ENCODE data around the gene NHERF2.

NHERF2 gene

DNA sequence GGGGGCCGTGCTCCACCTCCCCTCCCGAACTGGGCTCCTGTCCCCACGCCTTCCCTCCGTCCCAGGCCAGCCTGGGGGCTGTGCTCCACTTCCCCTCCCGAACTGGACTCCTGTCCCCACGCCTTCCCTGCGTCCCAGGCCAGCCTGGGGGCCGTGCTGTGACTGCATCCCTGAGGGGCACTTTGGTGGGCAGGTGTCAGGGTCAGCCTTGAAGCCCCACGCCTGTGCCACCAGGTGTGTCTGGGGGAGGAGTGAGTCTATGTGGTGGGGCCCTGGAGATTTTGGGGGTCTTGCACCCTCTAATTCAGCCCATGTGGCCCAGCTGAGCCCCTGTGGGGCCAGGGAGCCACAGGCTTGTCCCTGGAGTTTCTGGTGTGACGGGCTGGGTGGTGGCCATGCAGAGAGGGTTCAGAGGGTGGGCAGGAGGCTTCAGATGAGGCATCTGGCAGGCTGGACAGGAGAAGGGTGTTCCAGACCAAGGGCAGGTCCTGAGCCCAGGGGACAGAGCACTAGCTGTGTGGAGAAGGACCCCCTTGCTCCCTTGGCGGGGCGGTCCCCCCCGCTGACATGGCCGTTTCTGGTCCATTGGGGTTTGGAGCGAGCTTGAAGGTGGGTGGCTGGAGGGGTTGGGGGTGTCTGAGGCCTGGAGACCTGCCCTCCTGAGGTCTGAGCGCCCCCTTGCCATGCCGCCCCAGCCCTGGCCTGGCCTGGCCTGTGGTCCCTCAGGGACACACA, 8.2 kb downstream of the NHERF2 start:
- no peak for TF ChIP-seq GATA3 (IDR thresholded peaks at IDR 0.05; ENCODE audit: low read depth, low read length)
- TF ChIP-seq GATA2 (IDR thresholded peaks at IDR 0.05; ENCODE audit: low read depth, low read length): no peak

DNA sequence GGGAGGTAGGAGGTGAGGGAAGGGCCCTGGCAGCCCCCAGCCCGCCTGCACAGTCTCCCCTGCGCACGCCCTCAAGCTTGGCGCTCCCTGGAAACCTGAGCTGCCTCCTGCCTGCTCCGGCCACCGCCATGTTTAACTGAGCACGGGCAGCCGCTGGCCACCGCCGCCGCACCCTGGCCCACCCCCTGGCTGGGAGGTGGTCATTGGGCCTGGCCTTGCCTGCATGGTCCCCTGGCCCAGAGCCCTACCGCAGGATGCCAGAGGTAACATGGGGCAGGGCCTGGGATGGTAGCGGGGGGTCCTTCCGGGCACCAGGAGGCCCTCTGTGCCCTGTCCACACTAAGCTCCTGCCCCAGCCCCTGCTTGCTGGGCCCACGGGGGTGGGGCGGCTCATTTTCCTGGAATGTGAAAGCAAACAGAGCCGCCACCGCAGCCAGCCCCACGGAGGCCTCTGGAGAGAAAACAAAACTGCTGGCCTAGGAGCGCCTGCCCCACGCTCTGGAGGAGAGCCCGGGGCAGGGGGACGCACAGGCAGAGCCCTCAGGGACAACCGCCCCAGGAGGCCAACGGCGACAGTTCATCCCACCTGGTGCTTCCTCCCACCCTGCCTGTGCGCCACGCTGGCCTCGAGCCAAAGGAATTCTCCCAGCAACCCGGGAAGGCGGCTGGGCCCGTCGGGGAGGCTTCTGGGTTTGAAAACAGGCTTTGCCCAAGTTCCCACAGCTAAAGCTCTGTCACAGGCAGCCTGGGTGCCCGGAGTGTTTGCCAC, 8.9 kb downstream of the NHERF2 start:
- TF ChIP-seq GATA3 (IDR thresholded peaks at IDR 0.05; ENCODE audit: low read depth, low read length): no peak
- TF ChIP-seq GATA2 (IDR thresholded peaks at IDR 0.05; ENCODE audit: low read depth, low read length): no peak

DNA sequence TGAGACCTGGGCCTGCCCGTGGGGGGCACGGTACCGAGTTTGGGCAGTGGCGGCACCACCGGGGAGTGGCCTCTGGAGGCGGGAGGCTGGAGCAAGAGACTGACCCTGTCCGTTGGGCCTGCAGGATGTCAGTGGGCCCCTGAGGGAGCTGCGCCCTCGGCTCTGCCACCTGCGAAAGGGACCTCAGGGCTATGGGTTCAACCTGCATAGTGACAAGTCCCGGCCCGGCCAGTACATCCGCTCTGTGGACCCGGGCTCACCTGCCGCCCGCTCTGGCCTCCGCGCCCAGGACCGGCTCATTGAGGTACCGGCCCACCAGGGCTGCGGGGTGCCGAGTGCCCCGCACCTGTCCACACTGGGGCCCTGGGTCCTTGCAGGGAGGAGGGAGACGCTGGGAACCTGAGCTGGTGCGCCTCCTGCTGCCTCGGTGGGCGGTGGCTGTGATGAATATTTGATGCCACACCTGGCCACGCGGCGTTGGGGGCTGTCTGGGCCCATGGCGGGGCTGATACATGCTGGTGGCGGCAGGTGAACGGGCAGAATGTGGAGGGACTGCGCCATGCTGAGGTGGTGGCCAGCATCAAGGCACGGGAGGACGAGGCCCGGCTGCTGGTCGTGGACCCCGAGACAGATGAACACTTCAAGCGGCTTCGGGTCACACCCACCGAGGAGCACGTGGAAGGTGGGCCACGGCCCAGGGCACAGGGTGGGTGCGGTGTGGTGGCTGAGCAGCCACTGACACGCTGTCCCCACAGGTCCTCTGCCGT, 9.7 kb downstream of the NHERF2 start:
- TF ChIP-seq GATA3 (IDR thresholded peaks at IDR 0.05; ENCODE audit: low read depth, low read length): no peak
- TF ChIP-seq GATA2 (IDR thresholded peaks at IDR 0.05; ENCODE audit: low read depth, low read length): no peak

GRCh38 chr16:2037115-2037514, 10.4 kb downstream of the NHERF2 start:
- TF ChIP-seq GATA3 (IDR thresholded peaks at IDR 0.05; ENCODE audit: low read depth, low read length) (no peak), GATA2 (IDR thresholded peaks at IDR 0.05; ENCODE audit: low read depth, low read length) (no peak)

DNA sequence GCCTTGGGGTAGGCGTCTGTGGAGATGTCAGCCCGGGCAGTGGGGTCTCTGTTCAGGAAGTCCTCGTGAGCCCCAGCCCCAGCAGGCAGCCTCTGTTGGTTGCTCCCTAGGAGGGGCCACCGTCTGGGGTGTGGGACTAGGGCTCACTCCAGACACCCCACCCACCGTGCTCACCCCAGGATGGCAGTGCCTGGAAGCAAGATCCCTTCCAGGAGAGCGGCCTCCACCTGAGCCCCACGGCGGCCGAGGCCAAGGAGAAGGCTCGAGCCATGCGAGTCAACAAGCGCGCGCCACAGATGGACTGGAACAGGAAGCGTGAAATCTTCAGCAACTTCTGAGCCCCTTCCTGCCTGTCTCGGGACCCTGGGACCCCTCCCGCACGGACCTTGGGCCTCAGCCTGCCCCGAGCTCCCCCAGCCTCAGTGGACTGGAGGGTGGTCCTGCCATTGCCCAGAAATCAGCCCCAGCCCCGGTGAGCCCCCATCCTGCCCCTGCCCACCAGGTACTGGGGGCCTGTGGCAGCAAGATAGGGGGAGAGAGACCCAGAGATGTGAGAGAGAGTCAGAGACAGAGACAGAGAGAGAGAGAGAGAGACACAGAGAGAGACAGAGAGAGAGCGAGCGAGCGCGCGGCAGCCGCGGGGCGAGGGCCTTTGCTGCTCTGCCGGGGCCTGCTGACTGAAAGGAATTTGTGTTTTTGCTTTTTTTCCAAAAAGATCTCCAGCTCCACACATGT, 11.1 kb downstream of the NHERF2 start:
- no peak for TF ChIP-seq GATA3 (IDR thresholded peaks at IDR 0.05; ENCODE audit: low read depth, low read length)
- TF ChIP-seq GATA2 (IDR thresholded peaks at IDR 0.05; ENCODE audit: low read depth, low read length): no peak

- TF ChIP-seq GATA2 (IDR thresholded peaks at IDR 0.05; ENCODE audit: low read depth, low read length): no peak
- no peak for TF ChIP-seq GATA3 (IDR thresholded peaks at IDR 0.05; ENCODE audit: low read depth, low read length)
These were observed 11.9 kb downstream of the NHERF2 start for GRCh38 chr16:2038382-2039231.

- TF ChIP-seq GATA3 (IDR thresholded peaks at IDR 0.05; ENCODE audit: low read depth, low read length): no peak
- peak; percentile 26; the same call in 1 of the 2 replicates for TF ChIP-seq GATA2 (IDR thresholded peaks at IDR 0.05; ENCODE audit: low read depth, low read length)
These were observed 12.8 kb downstream of the NHERF2 start for GRCh38 chr16:2039274-2040031.

DNA sequence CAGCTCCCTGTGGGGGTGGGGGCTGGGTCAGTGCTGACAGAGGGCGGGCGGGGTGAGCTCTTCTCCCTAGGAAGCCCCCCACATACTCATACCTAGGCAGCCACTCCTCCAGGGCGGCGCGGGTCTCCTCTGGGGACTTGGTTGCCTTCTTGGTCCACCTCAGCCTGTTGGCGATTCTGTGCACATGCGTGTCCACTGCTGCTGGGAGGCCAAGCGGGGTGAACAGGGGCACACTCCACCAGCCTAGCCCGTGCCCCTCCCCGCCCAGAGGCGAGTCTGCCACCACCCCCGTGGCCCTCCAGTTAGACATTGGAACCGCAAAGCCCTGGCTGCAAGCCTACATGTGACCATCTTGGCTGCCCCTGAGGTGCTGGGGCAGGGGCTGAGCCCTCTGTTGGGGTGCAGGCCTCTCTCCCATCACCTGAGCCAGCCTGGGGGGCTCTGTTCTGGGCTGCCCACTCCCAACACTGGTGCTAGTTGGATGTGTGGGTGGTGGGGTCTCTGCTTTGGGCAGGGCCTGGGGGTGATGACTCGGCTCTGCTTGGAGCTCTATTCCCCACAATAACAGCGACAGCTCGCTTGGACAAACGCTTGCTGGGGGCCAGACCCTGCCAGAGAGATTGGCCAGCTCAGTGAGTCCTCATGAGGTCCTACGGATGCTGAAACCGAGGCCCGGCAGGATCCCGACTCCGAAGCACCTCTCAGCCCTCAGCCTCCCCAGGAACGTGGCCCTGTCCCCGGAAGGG, 13.5 kb downstream of the NHERF2 start:
- TF ChIP-seq GATA2 (IDR thresholded peaks at IDR 0.05; ENCODE audit: low read depth, low read length): no peak
- TF ChIP-seq GATA3 (IDR thresholded peaks at IDR 0.05; ENCODE audit: low read depth, low read length): no peak

DNA sequence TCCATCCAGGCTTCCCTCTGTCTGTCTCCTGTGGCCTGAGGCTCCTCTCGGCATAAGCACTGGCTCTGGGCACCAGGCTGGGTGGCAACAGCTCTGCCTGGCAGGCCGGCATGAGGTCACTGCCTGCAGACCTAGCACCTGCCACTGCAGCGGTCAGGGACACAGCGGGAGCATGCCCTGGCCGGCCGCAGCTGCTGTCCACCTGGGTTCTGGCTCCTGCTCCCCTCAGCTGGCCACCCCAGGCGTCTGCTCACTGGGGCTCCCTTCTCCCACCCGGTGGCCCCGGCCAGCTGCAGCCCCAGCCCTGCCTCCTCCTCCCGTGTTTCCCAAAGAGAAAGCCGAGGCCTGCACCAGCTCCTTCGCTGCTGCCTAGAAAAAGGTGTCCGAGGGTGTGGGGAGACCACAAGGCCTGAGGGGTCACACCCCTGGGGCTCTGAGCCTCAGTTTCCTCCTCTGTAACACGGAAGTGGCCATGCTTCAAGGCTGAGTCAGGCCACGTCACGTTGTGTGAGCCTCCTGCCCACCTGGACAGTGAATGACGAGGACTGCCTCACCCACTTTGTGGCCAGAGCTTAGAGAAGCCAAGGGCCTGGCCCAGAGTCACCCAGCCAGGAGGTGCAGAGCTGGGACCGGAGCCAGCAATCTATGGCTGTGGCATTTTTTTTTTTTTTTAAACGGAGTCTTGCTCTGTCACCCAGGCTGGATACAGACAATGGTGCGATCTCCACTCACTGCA, 14.3 kb downstream of the NHERF2 start:
- no peak for TF ChIP-seq GATA3 (IDR thresholded peaks at IDR 0.05; ENCODE audit: low read depth, low read length)
- no peak for TF ChIP-seq GATA2 (IDR thresholded peaks at IDR 0.05; ENCODE audit: low read depth, low read length)

GRCh38 chr16:2042171-2042985, 15.7 kb downstream of the NHERF2 start:
- TF ChIP-seq GATA2 (IDR thresholded peaks at IDR 0.05; ENCODE audit: low read depth, low read length) (no peak), GATA3 (IDR thresholded peaks at IDR 0.05; ENCODE audit: low read depth, low read length) (no peak)

Measured in SH-SY5Y (cell line).